ENCODE data around the gene TRAPPC10. TPM values are rescaled to one million over a fixed set of nuclear protein-coding genes. Genes with fewer than 3 reads are reported as not detected.

The TRAPPC10 gene
- total and polyA plus RNA-seq, 2 donors, result 14.0 to 22.4 TPM

DNA sequence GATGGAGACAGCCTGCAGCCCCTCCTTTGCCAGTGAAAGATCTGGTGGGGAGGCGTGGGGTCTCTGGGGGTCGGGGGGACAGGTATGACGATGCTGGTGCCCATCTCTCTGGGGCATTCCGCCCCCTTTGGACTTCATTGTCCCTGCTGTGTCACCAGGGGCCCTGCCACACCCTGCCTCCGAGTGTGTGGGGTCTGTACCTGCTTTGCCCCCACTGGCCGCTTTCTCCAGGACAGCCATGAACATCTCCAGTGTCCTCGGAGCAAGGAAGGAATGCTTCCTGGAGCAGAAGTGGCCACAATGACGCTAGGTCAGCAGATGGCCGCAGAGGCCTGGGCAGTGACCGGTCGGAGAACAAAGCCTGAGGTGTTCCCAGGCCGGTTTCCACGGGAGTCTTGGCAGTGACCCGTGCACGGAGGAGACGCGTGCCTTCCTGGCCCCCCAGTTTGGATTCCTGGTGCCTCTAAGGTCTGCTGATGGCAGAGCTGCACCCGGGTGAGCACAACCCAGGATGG is 18.6 kb upstream of the TRAPPC10 start:
- WGBS, result 92% methylated on average over 18 of the region's 18 CpGs
- Histone ChIP-seq H3K4me1 (ENCODE audit: control insufficient read depth in 2 of 2, insufficient read depth in 2 of 2, low read length in 2 of 2) (no peaks in the 10 kb centered on the region), H3K27me3 (ENCODE audit: control insufficient read depth in 2 of 2, insufficient read depth in 1 of 2, low read length in 1 of 2) (peaks cover 0 to 2% of the 10 kb centered on the region in 2 donors), H3K9me3 (ENCODE audit: control insufficient read depth in 2 of 2, insufficient read depth in 1 of 2, low read length in 1 of 2) (peaks cover 0 to 6% of the 10 kb centered on the region in 2 donors), H3K4me3 (ENCODE audit: low read length in 2 of 2) (no peak overlapping the region), H3K36me3 (ENCODE audit: control insufficient read depth in 2 of 2, insufficient read depth in 2 of 2, low read length in 1 of 2) (no peaks in the 10 kb centered on the region), H3K27ac (ENCODE audit: low read depth in 1 of 2, low read length in 1 of 2) (no peak overlapping the region)
- DNase-seq (ENCODE audit: low read depth in 6 of 9, low spot score in 9 of 9), result no peak

DNA sequence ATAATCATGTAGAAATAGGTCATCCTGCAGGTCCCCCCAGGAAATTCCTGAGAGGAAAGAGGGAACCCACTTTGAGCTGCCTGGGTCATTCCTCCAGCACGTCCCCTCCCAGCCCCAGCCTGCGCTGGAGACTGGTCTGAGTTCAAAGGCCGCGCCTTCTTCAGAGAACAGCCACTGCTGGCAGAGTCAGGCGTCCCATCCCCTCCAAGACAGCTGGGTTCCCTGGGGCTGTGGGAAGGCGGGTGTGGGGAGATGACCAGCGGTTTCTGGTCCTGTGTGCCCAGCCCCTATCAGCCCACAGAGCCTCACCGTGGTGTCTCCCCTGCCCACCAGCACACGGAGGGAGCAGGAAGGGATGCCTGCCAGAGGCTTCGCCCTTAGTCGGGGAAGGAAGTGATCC is 18.0 kb upstream of the TRAPPC10 start:
- no peaks in the 10 kb centered on the region for H3K4me1 ChIP-seq (ENCODE audit: control insufficient read depth in 2 of 2, insufficient read depth in 2 of 2, low read length in 2 of 2)
- no peak for DNase-seq (ENCODE audit: low read depth in 6 of 9, low spot score in 9 of 9)
- peaks cover 0 to 6% of the 10 kb centered on the region in 2 donors for H3K9me3 ChIP-seq (ENCODE audit: control insufficient read depth in 2 of 2, insufficient read depth in 1 of 2, low read length in 1 of 2)
- H3K4me3 ChIP-seq (ENCODE audit: low read length in 2 of 2), result no peak overlapping the region
- 85% methylated on average over 11 of the region's 11 CpGs for WGBS
- H3K27me3 ChIP-seq (ENCODE audit: control insufficient read depth in 2 of 2, insufficient read depth in 1 of 2, low read length in 1 of 2), result peaks cover 0 to 2% of the 10 kb centered on the region in 2 donors
- no peaks in the 10 kb centered on the region for H3K36me3 ChIP-seq (ENCODE audit: control insufficient read depth in 2 of 2, insufficient read depth in 2 of 2, low read length in 1 of 2)
- H3K27ac ChIP-seq (ENCODE audit: low read depth in 1 of 2, low read length in 1 of 2), result no peak overlapping the region

DNA sequence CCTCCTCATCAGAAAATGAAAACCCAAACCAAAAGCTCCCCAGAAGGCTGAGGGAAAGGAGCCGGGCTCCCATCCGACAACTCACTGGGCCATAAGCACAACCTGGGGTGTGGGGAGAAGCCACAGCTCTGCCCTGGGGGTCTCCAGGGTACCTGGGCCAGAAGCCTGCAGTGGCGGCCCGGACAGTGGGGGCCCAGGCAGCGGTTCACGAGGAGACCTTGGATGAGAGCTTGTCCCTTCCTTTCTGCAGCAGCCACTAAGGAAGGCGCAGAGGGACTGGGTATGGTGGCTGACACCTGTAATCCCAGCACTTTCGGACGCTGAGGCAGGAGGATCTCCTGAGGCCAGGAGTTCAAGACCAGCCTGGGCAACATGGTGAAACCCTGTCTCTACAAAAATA is 17.5 kb upstream of the TRAPPC10 start:
- peaks cover 0 to 6% of the 10 kb centered on the region in 2 donors for H3K9me3 ChIP-seq (ENCODE audit: control insufficient read depth in 2 of 2, insufficient read depth in 1 of 2, low read length in 1 of 2)
- no peaks in the 10 kb centered on the region for H3K36me3 ChIP-seq (ENCODE audit: control insufficient read depth in 2 of 2, insufficient read depth in 2 of 2, low read length in 1 of 2)
- H3K4me3 ChIP-seq (ENCODE audit: low read length in 2 of 2), result no peak overlapping the region
- 98% methylated on average over 9 of the region's 9 CpGs for WGBS
- H3K27ac ChIP-seq (ENCODE audit: low read depth in 1 of 2, low read length in 1 of 2), result no peak overlapping the region
- peaks cover 0 to 2% of the 10 kb centered on the region in 2 donors for H3K27me3 ChIP-seq (ENCODE audit: control insufficient read depth in 2 of 2, insufficient read depth in 1 of 2, low read length in 1 of 2)
- H3K4me1 ChIP-seq (ENCODE audit: control insufficient read depth in 2 of 2, insufficient read depth in 2 of 2, low read length in 2 of 2), result no peaks in the 10 kb centered on the region
- DNase-seq (ENCODE audit: low read depth in 6 of 9, low spot score in 9 of 9), result no peak

DNA sequence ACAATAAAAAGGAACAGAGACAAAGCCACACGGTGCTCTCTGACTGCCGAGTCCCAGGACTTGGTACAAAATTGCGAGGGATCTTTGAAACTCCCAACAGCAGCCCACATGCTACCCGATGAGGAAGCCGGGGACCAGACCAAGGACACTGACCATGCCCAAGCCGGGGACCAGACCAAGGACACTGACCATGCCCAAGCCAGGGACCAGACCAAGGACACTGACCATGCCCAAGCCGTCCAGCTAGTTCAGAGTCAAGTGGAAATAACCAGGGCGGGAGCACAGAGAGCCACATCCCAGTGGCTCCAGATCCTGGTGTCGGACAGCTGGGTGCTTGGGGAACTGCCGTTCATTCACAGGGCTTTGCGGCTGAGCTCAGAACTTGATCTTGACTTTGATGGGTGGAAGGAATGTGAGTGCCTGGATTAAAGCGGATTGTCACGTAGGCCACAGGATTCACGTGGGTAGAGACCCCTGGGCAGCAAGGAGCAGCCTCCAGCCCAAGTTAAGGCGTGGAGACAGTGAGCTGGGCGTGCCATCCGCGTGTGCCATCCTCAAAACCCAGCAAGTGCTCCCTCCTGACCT is 16.5 kb upstream of the TRAPPC10 start:
- peaks cover 0 to 6% of the 10 kb centered on the region in 2 donors for H3K9me3 ChIP-seq (ENCODE audit: control insufficient read depth in 2 of 2, insufficient read depth in 1 of 2, low read length in 1 of 2)
- no peaks in the 10 kb centered on the region for H3K4me1 ChIP-seq (ENCODE audit: control insufficient read depth in 2 of 2, insufficient read depth in 2 of 2, low read length in 2 of 2)
- H3K4me3 ChIP-seq (ENCODE audit: low read length in 2 of 2), result no peak overlapping the region
- no peaks in the 10 kb centered on the region for H3K36me3 ChIP-seq (ENCODE audit: control insufficient read depth in 2 of 2, insufficient read depth in 2 of 2, low read length in 1 of 2)
- no peak overlapping the region for H3K27ac ChIP-seq (ENCODE audit: low read depth in 1 of 2, low read length in 1 of 2)
- H3K27me3 ChIP-seq (ENCODE audit: control insufficient read depth in 2 of 2, insufficient read depth in 1 of 2, low read length in 1 of 2), result peaks cover 0 to 2% of the 10 kb centered on the region in 2 donors
- DNase-seq (ENCODE audit: low read depth in 6 of 9, low spot score in 9 of 9), result no peak
- 97% methylated on average over 18 of the region's 18 CpGs for WGBS

DNA sequence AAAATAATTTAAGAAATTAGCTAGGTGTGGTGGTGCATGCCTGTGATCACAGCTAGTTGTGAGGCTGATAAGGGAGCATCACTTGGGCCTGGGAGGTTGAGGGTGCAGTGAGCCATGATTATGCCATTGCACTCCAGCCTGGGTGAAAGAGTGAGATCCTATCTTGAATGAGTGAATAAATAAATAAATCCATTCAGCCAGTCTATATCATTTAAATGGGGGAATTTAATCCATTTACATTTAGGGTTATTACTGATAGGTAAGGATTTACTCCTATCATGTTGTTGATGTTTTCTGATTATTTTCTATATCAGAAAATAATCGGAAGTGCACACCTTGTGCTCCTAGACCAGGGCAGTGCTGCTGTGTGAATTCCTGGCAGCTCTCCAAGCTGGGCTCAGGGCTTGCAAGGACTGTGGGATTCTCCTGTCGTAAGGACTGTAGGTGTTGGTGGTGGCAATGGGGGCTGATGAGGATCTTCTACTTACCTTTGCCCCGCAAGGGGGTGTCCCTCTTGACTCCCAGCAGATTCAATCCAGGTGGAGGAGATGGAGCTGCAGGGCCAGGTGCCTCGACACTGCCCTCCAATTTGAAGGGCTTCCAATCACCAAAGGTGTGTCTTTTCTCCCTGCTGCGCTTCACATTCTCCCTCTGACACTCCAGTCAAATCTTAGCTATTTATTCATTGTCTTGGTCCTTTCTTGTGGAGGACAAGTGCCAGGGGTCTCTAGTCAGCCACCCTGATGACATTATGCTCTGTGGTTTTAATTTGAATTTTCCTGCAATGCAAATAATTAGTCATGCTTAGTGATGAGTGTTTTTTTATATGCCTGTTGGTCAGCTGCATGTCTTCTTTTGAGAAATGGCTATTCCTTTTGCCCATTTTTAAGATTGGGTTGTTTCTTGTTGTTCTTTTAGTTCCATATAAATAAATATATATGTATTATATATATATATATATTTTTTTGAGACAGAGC is 14.1 kb upstream of the TRAPPC10 start:
- no peak for DNase-seq (ENCODE audit: low read depth in 6 of 9, low spot score in 9 of 9)
- H3K4me3 ChIP-seq (ENCODE audit: low read length in 2 of 2), result no peak overlapping the region
- peaks cover 0 to 2% of the 10 kb centered on the region in 2 donors for H3K27me3 ChIP-seq (ENCODE audit: control insufficient read depth in 2 of 2, insufficient read depth in 1 of 2, low read length in 1 of 2)
- 94% methylated on average over 5 of the region's 5 CpGs for WGBS
- peaks cover 0 to 6% of the 10 kb centered on the region in 2 donors for H3K9me3 ChIP-seq (ENCODE audit: control insufficient read depth in 2 of 2, insufficient read depth in 1 of 2, low read length in 1 of 2)
- H3K4me1 ChIP-seq (ENCODE audit: control insufficient read depth in 2 of 2, insufficient read depth in 2 of 2, low read length in 2 of 2), result no peaks in the 10 kb centered on the region
- no peak overlapping the region for H3K27ac ChIP-seq (ENCODE audit: low read depth in 1 of 2, low read length in 1 of 2)
- H3K36me3 ChIP-seq (ENCODE audit: control insufficient read depth in 2 of 2, insufficient read depth in 2 of 2, low read length in 1 of 2), result no peaks in the 10 kb centered on the region

DNA sequence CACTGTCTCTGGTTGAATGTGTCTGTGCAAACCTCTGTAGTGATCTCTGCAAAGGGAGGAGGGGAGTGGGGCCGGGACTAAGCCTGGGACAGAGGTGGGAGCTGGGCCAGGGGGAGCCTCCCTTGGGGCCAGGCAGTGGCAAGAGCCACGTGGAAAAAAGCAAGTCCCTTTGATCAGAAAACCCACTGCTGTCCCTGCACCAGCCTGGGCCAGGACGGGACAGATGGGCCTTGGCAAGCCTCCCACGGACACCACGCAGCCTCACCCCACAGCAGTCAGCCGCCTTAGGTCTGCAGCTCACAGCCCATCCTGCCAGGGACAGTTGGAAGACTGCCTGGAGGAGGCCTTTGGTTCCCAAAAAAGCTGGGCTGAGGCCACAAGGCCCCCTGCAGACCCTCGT is 11.7 kb upstream of the TRAPPC10 start:
- Histone ChIP-seq H3K36me3 (ENCODE audit: control insufficient read depth in 2 of 2, insufficient read depth in 2 of 2, low read length in 1 of 2) (no peaks in the 10 kb centered on the region), H3K4me3 (ENCODE audit: low read length in 2 of 2) (no peak overlapping the region), H3K27me3 (ENCODE audit: control insufficient read depth in 2 of 2, insufficient read depth in 1 of 2, low read length in 1 of 2) (peaks cover 0 to 2% of the 10 kb centered on the region in 2 donors), H3K27ac (ENCODE audit: low read depth in 1 of 2, low read length in 1 of 2) (no peak overlapping the region), H3K4me1 (ENCODE audit: control insufficient read depth in 2 of 2, insufficient read depth in 2 of 2, low read length in 2 of 2) (no peaks in the 10 kb centered on the region), H3K9me3 (ENCODE audit: control insufficient read depth in 2 of 2, insufficient read depth in 1 of 2, low read length in 1 of 2) (peaks cover 0 to 6% of the 10 kb centered on the region in 2 donors)
- WGBS, result 82% methylated on average over 7 of the region's 7 CpGs
- no peak for DNase-seq (ENCODE audit: low read depth in 6 of 9, low spot score in 9 of 9)

DNA sequence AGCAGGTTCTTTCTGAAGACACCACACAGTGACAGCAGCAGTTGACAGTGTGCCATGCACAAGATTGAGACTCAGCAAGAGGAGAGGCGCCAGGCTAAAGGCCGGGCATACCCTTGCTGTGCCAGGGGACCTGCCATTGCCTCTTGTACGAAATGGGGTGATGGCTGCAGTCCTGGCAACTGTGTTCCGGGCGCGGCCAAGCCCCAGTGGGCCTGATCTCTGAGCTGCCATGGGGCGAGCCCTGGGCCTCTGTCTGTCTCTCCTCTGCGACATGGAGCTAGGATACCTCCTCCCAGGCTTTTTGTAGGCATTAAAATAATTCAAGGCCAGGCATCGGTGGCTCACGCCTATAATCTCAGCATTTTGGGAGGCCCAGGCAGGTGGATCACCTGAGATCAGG is 9.6 kb upstream of the TRAPPC10 start:
- no peaks in the 10 kb centered on the region for H3K4me1 ChIP-seq (ENCODE audit: control insufficient read depth in 2 of 2, insufficient read depth in 2 of 2, low read length in 2 of 2)
- H3K9me3 ChIP-seq (ENCODE audit: control insufficient read depth in 2 of 2, insufficient read depth in 1 of 2, low read length in 1 of 2), result no peaks in the 10 kb centered on the region
- DNase-seq (ENCODE audit: low read depth in 6 of 9, low spot score in 9 of 9), result no peak
- no peaks in the 10 kb centered on the region for H3K36me3 ChIP-seq (ENCODE audit: control insufficient read depth in 2 of 2, insufficient read depth in 2 of 2, low read length in 1 of 2)
- 97% methylated on average over 10 of the region's 10 CpGs for WGBS
- peaks cover 0 to 2% of the 10 kb centered on the region in 2 donors for H3K27me3 ChIP-seq (ENCODE audit: control insufficient read depth in 2 of 2, insufficient read depth in 1 of 2, low read length in 1 of 2)
- no peak overlapping the region for H3K4me3 ChIP-seq (ENCODE audit: low read length in 2 of 2)
- H3K27ac ChIP-seq (ENCODE audit: low read depth in 1 of 2, low read length in 1 of 2), result no peak overlapping the region

DNA sequence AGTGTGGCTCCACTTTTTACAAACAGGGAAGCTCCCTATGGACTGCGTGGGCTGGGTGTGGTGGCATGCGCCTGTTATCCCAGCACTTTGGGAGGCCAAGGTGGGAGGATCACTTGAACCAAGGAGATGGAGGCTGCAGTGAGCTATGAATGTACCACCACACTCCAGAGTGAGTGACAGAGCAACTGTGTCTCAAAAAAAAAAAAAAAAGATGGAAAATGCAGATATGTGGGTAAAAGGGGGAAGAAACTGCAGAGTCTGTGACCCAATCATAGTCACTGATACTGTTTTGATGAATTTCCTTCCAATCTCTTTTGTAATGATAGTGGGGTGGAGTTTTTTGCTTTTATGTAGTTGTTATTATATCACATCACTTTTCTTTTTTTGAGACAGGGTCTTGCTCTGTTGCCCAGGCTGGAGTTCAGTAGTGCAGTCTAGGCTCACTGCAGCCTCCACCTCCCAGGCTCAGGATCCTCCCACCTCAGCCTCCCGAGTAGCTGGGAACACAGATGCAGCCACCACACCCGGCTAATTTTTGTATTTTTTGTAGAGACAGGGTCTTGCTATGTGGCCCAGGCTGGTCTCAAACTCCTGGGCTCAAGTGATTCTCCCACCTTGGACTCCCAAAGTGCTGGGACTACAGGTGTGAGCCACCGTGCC is 8.7 kb upstream of the TRAPPC10 start:
- no peaks in the 10 kb centered on the region for H3K27me3 ChIP-seq (ENCODE audit: control insufficient read depth in 2 of 2, insufficient read depth in 1 of 2, low read length in 1 of 2)
- H3K27ac ChIP-seq (ENCODE audit: low read depth in 1 of 2, low read length in 1 of 2), result no peak overlapping the region
- DNase-seq (ENCODE audit: low read depth in 6 of 9, low spot score in 9 of 9), result no peak
- 99% methylated on average over 5 of the region's 5 CpGs for WGBS
- no peaks in the 10 kb centered on the region for H3K9me3 ChIP-seq (ENCODE audit: control insufficient read depth in 2 of 2, insufficient read depth in 1 of 2, low read length in 1 of 2)
- no peaks in the 10 kb centered on the region for H3K36me3 ChIP-seq (ENCODE audit: control insufficient read depth in 2 of 2, insufficient read depth in 2 of 2, low read length in 1 of 2)
- H3K4me3 ChIP-seq (ENCODE audit: low read length in 2 of 2), result no peak overlapping the region
- H3K4me1 ChIP-seq (ENCODE audit: control insufficient read depth in 2 of 2, insufficient read depth in 2 of 2, low read length in 2 of 2), result no peaks in the 10 kb centered on the region

DNA sequence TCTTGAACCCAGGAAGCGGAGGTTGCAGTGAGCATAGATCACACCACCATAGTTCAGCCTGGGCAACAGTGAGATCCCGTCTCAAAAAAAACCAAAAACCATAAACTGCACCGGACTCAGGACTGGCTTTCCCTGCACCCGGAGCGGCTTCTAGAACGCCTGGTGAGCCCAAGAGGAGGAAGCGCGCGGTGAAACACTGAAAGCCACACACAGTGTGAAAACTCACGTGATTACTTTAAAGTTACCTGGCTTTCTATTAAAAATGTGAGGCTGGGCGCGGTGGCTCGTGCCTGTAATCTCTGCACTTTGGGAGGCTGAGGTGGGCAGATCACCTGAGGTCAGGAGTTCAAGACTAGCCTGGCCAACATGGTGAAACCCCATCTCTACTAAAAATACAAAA is 7.0 kb upstream of the TRAPPC10 start:
- no peak for DNase-seq (ENCODE audit: low read depth in 6 of 9, low spot score in 9 of 9)
- H3K9me3 ChIP-seq (ENCODE audit: control insufficient read depth in 2 of 2, insufficient read depth in 1 of 2, low read length in 1 of 2), result no peaks in the 10 kb centered on the region
- H3K4me1 ChIP-seq (ENCODE audit: control insufficient read depth in 2 of 2, insufficient read depth in 2 of 2, low read length in 2 of 2), result no peaks in the 10 kb centered on the region
- H3K36me3 ChIP-seq (ENCODE audit: control insufficient read depth in 2 of 2, insufficient read depth in 2 of 2, low read length in 1 of 2), result no peaks in the 10 kb centered on the region
- no peak overlapping the region for H3K27ac ChIP-seq (ENCODE audit: low read depth in 1 of 2, low read length in 1 of 2)
- 97% methylated on average over 13 of the region's 13 CpGs for WGBS
- H3K27me3 ChIP-seq (ENCODE audit: control insufficient read depth in 2 of 2, insufficient read depth in 1 of 2, low read length in 1 of 2), result no peaks in the 10 kb centered on the region
- no peak overlapping the region for H3K4me3 ChIP-seq (ENCODE audit: low read length in 2 of 2)

Measured in thymus (tissue), 11 donors.